Measurements from ENCODE around the gene NARF.

- TF ChIP-seq CTCF (conservative IDR thresholded peaks at IDR 0.05; ENCODE audit: low read length) (no peak), EZH2phosphoT487 (IDR thresholded peaks at IDR 0.05; ENCODE audit: borderline replicate concordance, low read depth, low read length) (no peak)
Measured at GRCh38 chr17:82477934-82478333, 19.4 kb downstream of the NARF start.
